Measurements from ENCODE around the gene C4orf36.

Gene C4orf36

DNA sequence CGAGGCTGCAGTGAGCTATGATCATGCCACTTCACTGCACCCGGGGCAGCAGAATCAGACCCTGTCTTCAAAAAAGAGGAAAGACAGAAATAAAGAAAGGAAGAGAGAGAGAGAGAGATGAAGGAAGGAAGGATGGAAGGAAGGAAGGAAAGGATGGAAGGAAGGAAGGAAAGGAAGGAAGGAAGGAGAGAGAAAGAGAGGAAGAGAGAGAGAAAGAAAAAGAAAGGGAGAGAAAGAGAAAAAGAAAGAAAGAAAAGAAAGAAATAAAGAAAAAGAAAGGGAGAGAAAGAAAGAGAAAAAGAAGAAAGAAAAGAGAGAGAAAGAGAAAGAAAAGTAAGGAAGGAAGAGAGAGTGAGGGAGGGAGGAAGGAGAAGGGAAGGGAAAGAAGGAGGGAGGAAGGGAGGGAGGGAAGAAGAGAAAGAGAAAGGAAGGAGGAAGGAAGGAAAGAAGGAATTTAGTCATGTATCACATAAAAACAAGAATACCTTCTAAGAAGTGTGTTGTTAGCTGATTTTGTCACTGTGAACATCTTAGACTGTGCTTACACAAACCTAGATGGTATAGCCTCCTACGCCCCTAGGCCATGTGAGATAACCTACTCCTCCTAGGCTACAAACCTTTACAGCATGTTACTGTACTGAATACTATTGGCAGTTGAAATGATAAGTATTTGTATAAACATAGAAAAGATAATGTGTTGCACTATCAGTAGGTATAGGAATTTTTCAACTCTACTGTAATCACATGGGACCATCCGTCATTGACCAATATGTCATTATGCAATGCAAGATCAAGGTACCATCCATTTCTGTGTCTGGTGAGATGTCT lies 25.2 kb upstream of the C4orf36 start:
- TF ChIP-seq, protein P1, sequence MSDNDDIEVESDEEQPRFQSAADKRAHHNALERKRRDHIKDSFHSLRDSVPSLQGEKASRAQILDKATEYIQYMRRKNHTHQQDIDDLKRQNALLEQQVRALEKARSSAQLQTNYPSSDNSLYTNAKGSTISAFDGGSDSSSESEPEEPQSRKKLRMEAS (IDR thresholded peaks at IDR 0.05; ENCODE audit: low read depth, low read length) = no peak
- no peak for TF ChIP-seq MYC (IDR thresholded peaks at IDR 0.05; ENCODE audit: low read depth, low read length)
- TF ChIP-seq POLR2A (IDR thresholded peaks at IDR 0.05; ENCODE audit: extremely low read depth, insufficient read length) = no peak
- TF ChIP-seq, protein P2, sequence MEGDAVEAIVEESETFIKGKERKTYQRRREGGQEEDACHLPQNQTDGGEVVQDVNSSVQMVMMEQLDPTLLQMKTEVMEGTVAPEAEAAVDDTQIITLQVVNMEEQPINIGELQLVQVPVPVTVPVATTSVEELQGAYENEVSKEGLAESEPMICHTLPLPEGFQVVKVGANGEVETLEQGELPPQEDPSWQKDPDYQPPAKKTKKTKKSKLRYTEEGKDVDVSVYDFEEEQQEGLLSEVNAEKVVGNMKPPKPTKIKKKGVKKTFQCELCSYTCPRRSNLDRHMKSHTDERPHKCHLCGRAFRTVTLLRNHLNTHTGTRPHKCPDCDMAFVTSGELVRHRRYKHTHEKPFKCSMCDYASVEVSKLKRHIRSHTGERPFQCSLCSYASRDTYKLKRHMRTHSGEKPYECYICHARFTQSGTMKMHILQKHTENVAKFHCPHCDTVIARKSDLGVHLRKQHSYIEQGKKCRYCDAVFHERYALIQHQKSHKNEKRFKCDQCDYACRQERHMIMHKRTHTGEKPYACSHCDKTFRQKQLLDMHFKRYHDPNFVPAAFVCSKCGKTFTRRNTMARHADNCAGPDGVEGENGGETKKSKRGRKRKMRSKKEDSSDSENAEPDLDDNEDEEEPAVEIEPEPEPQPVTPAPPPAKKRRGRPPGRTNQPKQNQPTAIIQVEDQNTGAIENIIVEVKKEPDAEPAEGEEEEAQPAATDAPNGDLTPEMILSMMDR (IDR thresholded peaks at IDR 0.05; ENCODE audit: low read depth, low read length) = no peak
- no peak for DNase-seq (ENCODE audit: low read depth)
- H3K4me3 ChIP-seq (ENCODE audit: low read depth, low read length) = no peak overlapping the region

- DNase-seq (ENCODE audit: low read depth) = no peak
- no peak overlapping the region for H3K4me3 ChIP-seq (ENCODE audit: low read depth, low read length)
- TF ChIP-seq POLR2A (IDR thresholded peaks at IDR 0.05; ENCODE audit: extremely low read depth, insufficient read length) (no peak), MYC (IDR thresholded peaks at IDR 0.05; ENCODE audit: low read depth, low read length) (no peak)
- TF ChIP-seq, protein P1 (IDR thresholded peaks at IDR 0.05; ENCODE audit: low read depth, low read length) = no peak
- TF ChIP-seq, protein P2 (IDR thresholded peaks at IDR 0.05; ENCODE audit: low read depth, low read length) = no peak
Observed at GRCh38 chr4:86916392-86916791, 24.2 kb upstream of the C4orf36 start.

DNA sequence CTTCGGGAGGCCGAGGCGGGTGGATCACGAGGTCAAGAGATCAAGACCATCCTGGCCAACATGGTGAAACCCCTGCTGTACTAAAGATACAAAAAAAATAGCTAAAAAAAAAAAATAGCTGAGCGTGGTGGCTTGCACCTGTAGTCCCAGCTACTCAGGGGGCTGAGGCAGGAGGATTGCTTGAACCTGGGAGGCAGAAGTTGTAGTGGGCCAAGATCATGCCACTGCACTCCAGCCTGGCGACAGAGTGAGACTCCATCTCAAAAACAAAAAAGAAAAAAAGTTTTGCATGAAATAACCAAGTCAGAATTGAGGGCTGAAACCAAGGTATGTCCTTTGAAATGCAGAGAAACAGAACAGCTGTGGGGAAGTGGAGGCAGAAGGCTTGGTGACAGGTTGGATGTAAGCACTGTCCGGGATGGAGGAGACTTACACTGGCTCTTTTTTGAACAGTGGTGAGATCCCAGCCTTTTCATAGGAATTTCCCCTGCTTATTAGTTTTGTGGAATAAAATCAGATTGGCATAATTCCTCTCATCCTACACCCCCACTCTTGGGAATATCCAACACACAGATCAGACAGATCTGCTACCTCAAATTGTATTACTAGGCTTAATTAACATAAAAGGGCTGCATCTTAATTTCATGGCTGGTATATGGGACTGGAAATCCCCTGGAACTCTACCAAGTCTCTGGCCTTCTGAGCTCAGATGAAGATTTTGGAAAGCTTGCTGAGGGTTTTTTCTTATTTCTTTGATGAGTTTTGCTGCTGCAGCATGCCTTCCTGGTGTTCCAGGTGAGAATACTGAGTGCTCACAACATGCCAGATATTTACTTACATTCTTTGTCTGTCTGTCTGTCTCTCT lies 18.8 kb upstream of the C4orf36 start:
- no peak overlapping the region for H3K4me3 ChIP-seq (ENCODE audit: low read depth, low read length)
- no peak for DNase-seq (ENCODE audit: low read depth)
- no peak for TF ChIP-seq POLR2A (IDR thresholded peaks at IDR 0.05; ENCODE audit: extremely low read depth, insufficient read length)
- TF ChIP-seq MYC (IDR thresholded peaks at IDR 0.05; ENCODE audit: low read depth, low read length) = no peak
- TF ChIP-seq, protein P2 (IDR thresholded peaks at IDR 0.05; ENCODE audit: low read depth, low read length) = no peak
- TF ChIP-seq, protein P1 (IDR thresholded peaks at IDR 0.05; ENCODE audit: low read depth, low read length) = no peak

- no peak overlapping the region for H3K4me3 ChIP-seq (ENCODE audit: low read depth, low read length)
- DNase-seq (ENCODE audit: low read depth) = no peak
- TF ChIP-seq, protein P2 (IDR thresholded peaks at IDR 0.05; ENCODE audit: low read depth, low read length) = no peak
- TF ChIP-seq POLR2A (IDR thresholded peaks at IDR 0.05; ENCODE audit: extremely low read depth, insufficient read length) = no peak
- TF ChIP-seq, protein P1 (IDR thresholded peaks at IDR 0.05; ENCODE audit: low read depth, low read length) = no peak
- TF ChIP-seq MYC (IDR thresholded peaks at IDR 0.05; ENCODE audit: low read depth, low read length) = no peak
Observed at GRCh38 chr4:86910369-86910768, 18.1 kb upstream of the C4orf36 start.

DNA sequence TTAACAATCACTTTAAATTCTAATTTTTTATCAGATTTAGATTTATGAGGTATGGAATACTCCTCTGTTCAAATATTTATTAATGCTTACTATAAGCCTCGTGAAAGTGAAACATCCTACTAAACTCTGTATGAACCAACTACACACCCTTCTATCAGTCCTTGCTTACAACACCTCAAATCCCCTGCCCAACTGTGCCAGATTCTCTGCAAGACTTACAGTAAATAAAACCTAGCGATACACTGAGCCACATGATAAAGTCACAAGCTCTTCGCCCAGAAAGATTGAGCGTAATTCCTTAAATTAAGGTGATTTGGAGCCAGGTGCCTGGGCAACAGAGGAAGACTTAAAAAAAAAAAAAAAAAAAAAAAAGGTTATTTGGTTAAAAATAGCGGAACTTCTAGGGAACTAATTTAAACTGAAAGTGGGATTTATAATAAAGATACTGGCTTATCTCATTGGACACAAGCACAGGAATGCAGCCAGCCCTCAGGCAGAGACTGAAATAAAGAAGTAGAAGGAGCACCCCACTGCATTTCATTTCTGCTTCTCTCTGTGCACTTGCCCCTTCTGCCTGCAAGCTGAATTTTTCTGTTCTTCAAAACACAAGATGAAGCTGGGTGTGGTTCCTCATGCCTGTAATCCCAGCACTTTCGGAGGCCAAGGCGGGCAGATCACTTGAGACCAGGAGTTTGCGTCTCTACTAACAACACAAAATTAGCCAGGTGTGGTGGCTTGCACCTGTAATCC lies 17.5 kb upstream of the C4orf36 start:
- TF ChIP-seq POLR2A (IDR thresholded peaks at IDR 0.05; ENCODE audit: extremely low read depth, insufficient read length) = no peak
- TF ChIP-seq, protein P1 (IDR thresholded peaks at IDR 0.05; ENCODE audit: low read depth, low read length) = no peak
- TF ChIP-seq, protein P2 (IDR thresholded peaks at IDR 0.05; ENCODE audit: low read depth, low read length) = no peak
- TF ChIP-seq MYC (IDR thresholded peaks at IDR 0.05; ENCODE audit: low read depth, low read length) = no peak
- H3K4me3 ChIP-seq (ENCODE audit: low read depth, low read length) = no peak overlapping the region
- no peak for DNase-seq (ENCODE audit: low read depth)
